ENCODE data around the gene HRH2.

HRH2 gene

GRCh38 chr5:175675873-175676272, 18.0 kb downstream of the HRH2 start:
- DNase-seq (ENCODE audit: low spot score), result no peak

- DNase-seq (ENCODE audit: low spot score), result no peak
Measured at GRCh38 chr5:175677571-175677970, 19.7 kb downstream of the HRH2 start.

- DNase-seq (ENCODE audit: low spot score), result no peak
Measured at GRCh38 chr5:175678074-175678473, 20.2 kb downstream of the HRH2 start.

- no peak for DNase-seq (ENCODE audit: low spot score)
Measured at GRCh38 chr5:175679411-175679810, 21.5 kb downstream of the HRH2 start.

- no peak for DNase-seq (ENCODE audit: low spot score)
Measured at GRCh38 chr5:175680020-175680419, 22.1 kb downstream of the HRH2 start.

- no peak for DNase-seq (ENCODE audit: low spot score)
Measured at GRCh38 chr5:175680463-175680862, 22.6 kb downstream of the HRH2 start.

- no peak for DNase-seq (ENCODE audit: low spot score)
Measured at GRCh38 chr5:175681045-175681967, 23.4 kb downstream of the HRH2 start.

GRCh38 chr5:175681968-175682340, 24.1 kb downstream of the HRH2 start:
- no peak for DNase-seq (ENCODE audit: low spot score)

- DNase-seq (ENCODE audit: low spot score), result no peak
Measured at GRCh38 chr5:175682664-175683063, 24.8 kb downstream of the HRH2 start.

- no peak for DNase-seq (ENCODE audit: low spot score)
Measured at GRCh38 chr5:175683231-175683630, 25.4 kb downstream of the HRH2 start.

- no peak for DNase-seq (ENCODE audit: low spot score)
Measured at GRCh38 chr5:175683921-175684320, 26.1 kb downstream of the HRH2 start.

GRCh38 chr5:175684931-175685330, 27.1 kb downstream of the HRH2 start:
- DNase-seq (ENCODE audit: low spot score), result no peak

- DNase-seq (ENCODE audit: low spot score), result no peak
Measured at GRCh38 chr5:175685701-175686350, 28.0 kb downstream of the HRH2 start.

- no peak for DNase-seq (ENCODE audit: low spot score)
Measured at GRCh38 chr5:175686396-175686795, 28.5 kb downstream of the HRH2 start.

- DNase-seq (ENCODE audit: low spot score), result no peak
Measured at GRCh38 chr5:175686826-175687225, 29.0 kb downstream of the HRH2 start.

- DNase-seq (ENCODE audit: low spot score), result no peak
Measured at GRCh38 chr5:175687231-175687701, 29.4 kb downstream of the HRH2 start.

GRCh38 chr5:175688352-175689146, 30.7 kb downstream of the HRH2 start:
- DNase-seq (ENCODE audit: low spot score), result no peak

GRCh38 chr5:175689147-175689991, 31.5 kb downstream of the HRH2 start:
- no peak for DNase-seq (ENCODE audit: low spot score)

- DNase-seq (ENCODE audit: low spot score), result no peak
Measured at GRCh38 chr5:175690025-175690424, 32.2 kb downstream of the HRH2 start.

GRCh38 chr5:175690586-175690985, 32.7 kb downstream of the HRH2 start:
- no peak for DNase-seq (ENCODE audit: low spot score)

- DNase-seq (ENCODE audit: low spot score), result no peak
Measured at GRCh38 chr5:175691761-175692160, 33.9 kb downstream of the HRH2 start.
